Measurements from ENCODE around the gene UNKL.
A peak's percentile ranks its signal among the peaks of the same experiment; 100 is the strongest.

Gene UNKL

GRCh38 chr16:1432388-1433262 lies 18.1 kb upstream of the UNKL start:
- DNase-seq (ENCODE audit: low read depth in 1 of 2, low spot score in 1 of 2) = no peak

GRCh38 chr16:1431497-1432270 lies 17.2 kb upstream of the UNKL start:
- no peak for DNase-seq (ENCODE audit: low read depth in 1 of 2, low spot score in 1 of 2)

GRCh38 chr16:1430759-1431496 lies 16.4 kb upstream of the UNKL start, which contains the start of gene PERCC1:
Gene PERCC1, plus strand, starts transcription at chr16:1431078. Its CDS starts 1,516 bp downstream, at chr16:1432594.
- DNase-seq (ENCODE audit: low read depth in 1 of 2, low spot score in 1 of 2) = no peak

DNA sequence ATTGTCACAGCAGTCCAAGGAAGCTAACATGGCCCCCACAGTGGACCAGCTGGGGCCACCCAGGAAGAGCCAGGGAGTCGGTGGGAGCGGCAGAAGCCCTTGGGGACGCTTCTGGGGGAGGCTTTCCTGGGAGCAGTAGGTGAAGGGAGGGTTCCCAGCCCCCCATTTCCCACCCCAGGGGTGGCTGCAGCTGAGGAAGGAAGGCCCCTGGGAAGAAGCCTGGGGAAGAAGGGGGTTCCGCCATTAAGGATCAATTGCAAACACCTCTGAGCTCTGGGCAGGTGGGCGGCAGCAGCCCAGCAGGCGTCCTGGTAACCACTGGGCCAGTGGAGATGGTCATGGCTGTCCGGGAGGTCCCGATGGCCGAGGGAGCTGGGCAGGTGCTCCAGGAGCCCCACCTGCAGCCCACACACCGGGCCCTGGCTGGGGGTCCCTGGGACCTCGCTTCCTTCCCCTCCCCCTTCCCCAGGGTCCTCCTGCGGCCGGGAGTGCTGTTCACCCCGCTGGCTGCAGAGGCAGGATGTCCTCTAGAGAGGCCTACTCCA lies 15.8 kb upstream of the UNKL start:
- no peak for DNase-seq (ENCODE audit: low read depth in 1 of 2, low spot score in 1 of 2)

GRCh38 chr16:1429631-1430030 lies 15.1 kb upstream of the UNKL start:
- DNase-seq (ENCODE audit: low read depth in 1 of 2, low spot score in 1 of 2) = no peak

DNA sequence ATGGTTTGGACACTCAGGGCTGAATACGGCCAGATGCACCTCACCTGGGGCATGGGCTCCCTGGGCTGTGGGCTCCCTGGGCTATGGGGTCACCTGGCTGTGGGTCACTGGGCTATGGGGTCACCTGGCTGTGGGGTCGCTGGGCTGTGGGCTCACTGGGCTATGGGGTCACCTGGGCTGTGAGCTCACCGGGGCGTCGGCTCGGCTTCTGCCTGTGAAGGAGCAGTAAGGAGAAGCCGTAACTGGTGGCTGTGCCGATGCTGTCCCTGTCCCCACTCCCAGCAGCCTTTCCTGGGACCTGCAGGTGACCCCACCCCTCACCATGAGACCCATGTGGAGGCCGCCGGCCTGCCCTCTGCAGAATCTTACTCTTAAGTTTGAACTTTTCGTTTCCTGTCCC lies 14.5 kb upstream of the UNKL start:
- DNase-seq (ENCODE audit: low read depth in 1 of 2, low spot score in 1 of 2) = no peak

GRCh38 chr16:1428511-1428910 lies 14.0 kb upstream of the UNKL start:
- peak in 1 of 2 donors; percentile 21 for DNase-seq (ENCODE audit: low read depth in 1 of 2, low spot score in 1 of 2)

GRCh38 chr16:1427473-1428461 lies 13.3 kb upstream of the UNKL start:
- no peak for DNase-seq (ENCODE audit: low read depth in 1 of 2, low spot score in 1 of 2)

DNA sequence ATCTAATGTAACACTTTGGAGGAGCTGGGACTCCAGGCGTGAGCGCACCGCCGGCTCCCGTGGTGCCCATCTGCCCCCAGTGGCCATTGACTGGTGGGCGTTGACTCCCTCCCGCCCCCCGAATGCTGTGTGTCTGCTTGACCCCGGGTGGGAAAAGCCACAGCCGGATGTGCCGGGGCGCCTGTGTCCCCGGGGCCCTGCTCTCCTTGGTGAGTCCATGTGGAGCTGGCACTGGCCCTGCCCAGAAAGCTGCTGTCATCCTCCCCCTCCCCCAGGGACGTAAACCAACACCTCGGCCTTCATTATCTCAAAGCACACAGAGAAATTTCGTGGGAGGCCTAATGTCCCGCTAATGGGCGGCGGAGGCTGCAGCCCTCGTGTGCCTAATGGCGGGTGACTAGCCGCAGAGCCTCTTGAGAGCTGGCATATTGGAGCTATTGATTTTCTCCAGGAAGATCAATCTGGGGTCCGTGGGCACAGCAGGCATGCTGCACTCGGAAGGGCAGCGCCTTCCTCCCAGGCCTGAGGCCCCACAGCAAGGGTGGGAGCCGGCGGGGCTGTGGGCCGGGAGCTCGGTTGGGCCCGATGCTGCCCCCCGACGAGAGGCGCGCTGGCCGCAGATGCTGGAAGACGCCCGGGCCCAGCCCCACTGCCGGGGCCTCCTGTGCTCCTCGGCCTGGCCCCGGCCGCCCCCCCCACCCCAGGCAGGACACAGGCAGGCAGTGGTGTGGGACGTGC lies 12.4 kb upstream of the UNKL start:
- DNase-seq (ENCODE audit: low read depth in 1 of 2, low spot score in 1 of 2) = no peak

DNA sequence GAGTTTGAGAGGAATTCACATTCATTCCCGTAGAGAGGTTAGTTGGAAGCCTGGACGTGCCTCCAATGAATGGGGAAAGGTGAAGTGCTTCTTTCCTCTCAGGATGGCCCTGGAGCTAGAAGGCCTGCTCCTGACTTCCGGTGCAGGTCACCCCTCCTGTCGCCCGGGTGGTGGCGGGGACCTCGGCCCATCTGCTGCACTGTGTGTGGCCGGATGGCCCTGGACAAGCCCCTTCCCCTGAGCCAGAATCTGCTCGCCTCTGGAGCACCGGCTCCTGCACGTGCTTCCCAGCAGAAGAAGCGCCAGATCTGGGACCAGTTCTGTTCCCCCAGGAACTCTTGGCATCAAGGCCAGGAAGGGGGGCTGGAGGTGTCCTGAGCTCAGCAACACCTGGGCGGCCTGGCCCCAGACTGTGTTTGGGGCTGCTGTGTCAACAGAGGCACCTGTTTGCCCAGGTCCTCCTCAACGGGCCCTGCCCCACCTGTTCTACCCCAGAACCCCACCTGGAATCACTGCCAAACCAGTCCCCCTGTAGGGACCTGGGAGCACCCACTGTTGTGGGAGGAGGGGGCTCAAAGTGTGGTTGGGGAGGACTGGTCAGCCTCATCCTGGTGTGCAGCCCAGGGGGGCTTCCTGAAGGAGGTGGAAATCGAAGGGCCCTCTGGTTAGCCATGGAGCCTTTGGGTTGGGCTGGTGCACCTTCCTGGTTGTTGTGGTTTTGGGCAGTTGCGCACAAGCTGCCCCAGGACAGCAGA lies 11.3 kb upstream of the UNKL start:
- no peak for DNase-seq (ENCODE audit: low read depth in 1 of 2, low spot score in 1 of 2)

DNA sequence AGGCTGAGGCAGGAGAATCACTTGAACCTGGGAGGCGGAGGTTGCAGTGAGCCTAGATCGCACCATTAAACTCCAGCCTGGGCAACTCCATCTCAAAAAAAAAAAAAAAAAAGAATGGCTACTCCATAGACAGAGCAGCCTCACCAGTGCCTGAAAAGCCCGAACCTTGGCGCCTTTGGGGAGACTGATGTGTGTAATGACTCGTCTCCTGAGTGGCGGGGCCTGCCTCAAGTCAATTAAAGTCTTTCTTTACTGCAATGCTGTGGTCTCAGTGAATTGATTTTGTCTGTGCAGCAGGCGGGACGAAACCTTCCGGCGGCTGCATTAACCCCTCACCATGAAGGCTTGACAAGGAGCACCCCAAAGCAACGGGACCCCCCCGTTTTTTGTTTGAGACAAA lies 9.5 kb upstream of the UNKL start:
- DNase-seq (ENCODE audit: low read depth in 1 of 2, low spot score in 1 of 2) = no peak

DNA sequence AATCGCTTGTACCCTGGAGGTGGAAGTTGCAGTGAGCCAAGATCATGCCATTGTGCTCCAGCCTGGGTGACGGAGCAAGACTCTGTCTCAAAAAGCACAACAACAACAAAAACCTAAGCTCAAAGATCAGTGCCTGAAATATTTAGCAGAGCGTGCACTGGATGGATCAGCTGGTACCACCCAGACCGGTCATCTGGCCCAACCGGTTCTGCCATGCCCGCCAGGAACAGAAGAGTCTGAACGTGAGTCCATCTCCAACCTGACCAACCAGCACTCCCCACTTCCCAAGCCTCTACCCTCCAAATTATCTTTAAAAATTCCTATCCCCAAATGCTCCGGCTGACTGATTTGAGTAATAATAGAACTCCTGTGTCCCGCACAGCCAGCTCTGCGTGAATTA lies 7.6 kb upstream of the UNKL start:
- no peak for DNase-seq (ENCODE audit: low read depth in 1 of 2, low spot score in 1 of 2)

GRCh38 chr16:1420111-1420539 lies 5.6 kb upstream of the UNKL start:
- DNase-seq (ENCODE audit: low read depth in 1 of 2, low spot score in 1 of 2) = no peak

- no peak for DNase-seq (ENCODE audit: low read depth in 1 of 2, low spot score in 1 of 2)
Measured at GRCh38 chr16:1416521-1416941, 2.0 kb upstream of the UNKL start.

DNA sequence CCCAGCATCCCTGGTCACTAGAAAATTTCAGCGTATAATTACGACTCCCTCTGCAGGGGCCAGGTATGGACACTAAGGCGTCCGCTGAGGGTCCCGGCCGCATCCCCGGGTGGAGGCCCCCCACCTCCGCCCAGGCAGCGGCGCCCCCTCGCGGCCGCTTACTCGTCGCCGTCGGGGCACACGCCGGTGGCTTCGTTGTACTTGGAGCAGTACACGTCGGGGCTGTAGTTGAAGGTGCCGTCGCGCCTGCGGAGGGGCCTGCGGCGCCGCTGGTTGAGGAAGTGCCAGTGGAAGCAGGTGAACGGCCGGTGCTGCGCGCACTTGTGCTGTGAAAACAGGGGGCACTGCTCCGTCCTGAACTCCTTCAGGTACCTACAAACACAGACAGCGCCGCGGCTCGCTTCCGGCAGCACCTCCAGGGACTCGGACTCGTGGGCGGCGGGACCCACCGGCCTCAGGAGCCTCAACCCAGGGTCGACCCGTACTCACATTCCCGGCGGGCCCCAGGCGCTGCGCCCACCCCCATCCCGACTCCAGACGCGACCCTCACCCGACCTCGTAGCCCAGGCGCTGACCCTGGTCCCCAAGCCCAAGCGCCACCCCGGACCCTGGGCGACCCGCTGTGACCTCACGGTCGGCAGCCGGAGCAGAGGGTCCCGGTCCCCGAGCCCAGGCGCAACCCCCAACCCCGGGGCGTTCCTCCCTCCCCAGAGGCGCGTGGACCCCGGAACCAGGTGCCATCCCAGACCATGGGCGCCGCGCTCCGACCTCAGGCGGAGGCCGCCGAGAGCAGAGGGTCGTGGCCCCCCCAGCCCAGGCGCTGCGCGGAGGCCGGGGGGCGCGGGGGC lies 596 bp downstream of the UNKL start:
- DNase-seq (ENCODE audit: low read depth in 1 of 2, low spot score in 1 of 2) = peak; percentile 42 to 45

DNA sequence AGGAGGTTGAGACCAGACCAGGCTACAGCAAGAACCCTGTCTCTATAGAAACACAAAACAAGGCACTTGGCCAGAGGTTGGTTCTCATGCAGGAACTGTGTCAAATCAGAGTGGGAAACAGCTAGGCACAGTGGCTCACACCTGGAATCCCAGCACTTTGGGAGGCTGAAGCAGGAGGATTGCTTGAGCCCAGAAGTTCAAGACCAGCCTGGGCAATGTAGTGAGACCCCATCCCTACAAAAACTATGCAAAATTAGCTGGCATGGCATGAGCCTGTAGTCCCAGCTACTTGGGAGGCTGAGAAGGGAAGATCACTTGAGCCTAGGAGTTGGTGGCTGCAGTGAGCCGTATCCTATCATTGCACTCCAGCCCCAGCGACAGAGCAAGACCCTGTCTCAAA lies 1.7 kb downstream of the UNKL start:
- DNase-seq (ENCODE audit: low read depth in 1 of 2, low spot score in 1 of 2) = no peak

DNA sequence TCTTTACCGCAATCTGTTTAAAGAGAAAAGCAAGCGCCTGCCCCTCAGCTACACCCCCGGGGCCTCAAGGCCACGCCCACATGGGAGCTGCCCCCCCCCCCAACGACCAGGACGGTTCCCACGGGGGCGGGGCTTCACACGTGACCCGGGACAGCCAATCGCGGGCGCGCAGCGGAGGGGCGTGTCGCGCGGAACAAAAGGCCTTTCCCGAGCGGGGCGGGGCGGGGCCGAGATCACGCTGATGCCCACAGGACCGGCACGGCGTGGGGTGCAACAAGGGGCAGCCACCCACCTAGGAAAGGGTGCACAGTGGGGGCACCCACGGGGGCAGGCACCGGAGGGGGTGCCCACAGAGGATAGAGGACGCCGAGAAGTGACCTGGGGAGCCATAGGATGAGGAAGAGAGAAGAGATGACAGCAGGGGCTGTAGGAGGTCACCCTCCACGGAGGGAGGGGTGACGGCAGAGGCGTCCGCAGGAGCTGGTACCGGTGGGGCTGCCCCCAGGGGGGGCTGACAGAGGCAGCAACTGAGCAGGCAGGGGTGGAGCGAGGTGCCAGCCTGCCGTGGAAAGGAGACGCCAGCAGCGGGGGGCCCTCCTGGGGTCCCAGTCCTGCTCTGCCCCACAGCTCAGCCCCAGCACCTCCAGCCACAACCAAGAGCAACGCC lies 6.2 kb downstream of the UNKL start:
- DNase-seq (ENCODE audit: low read depth in 1 of 2, low spot score in 1 of 2) = peak; percentile 90 to 93
